ENCODE results near the gene CREB3L4. TPM values are rescaled to one million over a fixed set of nuclear protein-coding genes. Genes with fewer than 3 reads are reported as not detected.
A peak's percentile ranks its signal among the peaks of the same experiment; 100 is the strongest.

The CREB3L4 gene
- total and polyA plus RNA-seq, 2 of the 13 experiments (the other 11 are each of a cell fraction or from before 2014, with no cell fraction given) = 9.9 to 18.7 TPM

DNA sequence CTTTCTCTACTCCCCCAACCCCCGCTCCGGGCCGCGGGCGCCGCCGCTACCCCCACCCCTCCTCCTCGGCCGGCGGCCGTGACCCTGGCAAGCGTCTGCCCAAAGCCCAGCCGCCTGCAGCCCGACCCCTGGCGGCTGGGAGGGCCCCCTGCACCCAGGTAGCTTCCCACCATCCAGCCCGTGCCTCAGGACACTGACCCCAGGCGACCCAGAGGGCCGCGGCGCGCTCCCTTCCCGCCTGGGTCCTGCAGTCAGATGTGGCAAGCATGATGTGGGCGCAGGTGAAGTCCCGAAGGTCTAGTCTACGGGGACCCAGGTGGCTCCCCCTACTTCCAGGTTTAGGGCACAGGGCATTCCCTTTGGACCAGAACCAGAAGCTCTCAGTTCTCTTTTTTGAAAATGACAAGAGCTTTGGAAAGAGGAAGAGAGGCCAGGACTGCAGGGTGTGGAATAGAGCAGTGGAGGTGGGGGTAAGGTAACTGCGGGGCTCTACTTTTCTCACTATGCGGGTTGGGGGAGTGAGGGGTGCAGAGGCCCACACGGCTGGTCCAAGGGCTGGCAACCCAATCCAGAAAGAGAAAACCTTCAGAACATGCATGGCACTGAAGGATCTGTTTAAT lies 21.0 kb upstream of the CREB3L4 start, which contains the start of gene DENND4B (continued):
- TF ChIP-seq, protein P1, sequence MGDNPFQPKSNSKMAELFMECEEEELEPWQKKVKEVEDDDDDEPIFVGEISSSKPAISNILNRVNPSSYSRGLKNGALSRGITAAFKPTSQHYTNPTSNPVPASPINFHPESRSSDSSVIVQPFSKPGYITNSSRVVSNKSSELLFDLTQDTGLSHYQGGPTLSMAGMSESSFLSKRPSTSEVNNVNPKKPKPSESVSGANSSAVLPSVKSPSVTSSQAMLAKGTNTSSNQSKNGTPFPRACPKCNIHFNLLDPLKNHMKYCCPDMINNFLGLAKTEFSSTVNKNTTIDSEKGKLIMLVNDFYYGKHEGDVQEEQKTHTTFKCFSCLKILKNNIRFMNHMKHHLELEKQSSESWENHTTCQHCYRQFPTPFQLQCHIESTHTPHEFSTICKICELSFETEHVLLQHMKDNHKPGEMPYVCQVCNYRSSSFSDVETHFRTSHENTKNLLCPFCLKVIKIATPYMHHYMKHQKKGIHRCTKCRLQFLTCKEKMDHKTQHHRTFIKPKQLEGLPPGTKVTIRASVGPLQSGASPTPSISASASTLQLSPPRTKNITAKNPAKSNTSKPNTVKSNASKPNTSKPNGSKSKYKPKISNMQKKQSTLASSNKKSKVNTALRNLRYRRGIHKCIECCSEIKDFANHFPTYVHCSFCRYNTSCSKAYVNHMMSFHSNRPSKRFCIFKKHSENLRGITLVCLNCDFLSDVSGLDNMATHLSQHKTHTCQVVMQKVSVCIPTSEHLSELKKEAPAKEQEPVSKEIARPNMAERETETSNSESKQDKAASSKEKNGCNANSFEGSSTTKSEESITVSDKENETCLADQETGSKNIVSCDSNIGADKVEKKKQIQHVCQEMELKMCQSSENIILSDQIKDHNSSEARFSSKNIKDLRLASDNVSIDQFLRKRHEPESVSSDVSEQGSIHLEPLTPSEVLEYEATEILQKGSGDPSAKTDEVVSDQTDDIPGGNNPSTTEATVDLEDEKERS (CRISPR knock-in tag; IDR thresholded peaks at IDR 0.05) = 0 out of 2 replicates have a peak, but pooled peaks have one; percentile 31
- TF ChIP-seq CBX5 (CRISPR knock-in tag; IDR thresholded peaks at IDR 0.05; ENCODE audit: borderline replicate concordance) (peak; percentile 37; the same call in 1 of the 2 replicates), SRSF1 (optimal IDR thresholded peaks at IDR 0.05; ENCODE audit: low read depth, low read length) (peak; percentile 24), SAP130 (CRISPR knock-in tag; IDR thresholded peaks at IDR 0.05; ENCODE audit: low read depth) (peak; percentile 68), MED1 (CRISPR knock-in tag; IDR thresholded peaks at IDR 0.05) (peak; percentile 80), ZSCAN21 (CRISPR knock-in tag; IDR thresholded peaks at IDR 0.05; ENCODE audit: borderline replicate concordance) (0 out of 2 replicates have a peak, but pooled peaks have one; percentile 38), ZNF572 (CRISPR knock-in tag; IDR thresholded peaks at IDR 0.05) (0 out of 2 replicates have a peak, but pooled peaks have one; percentile 38), ZNF644 (CRISPR knock-in tag; IDR thresholded peaks at IDR 0.05; ENCODE audit: low read depth) (no peak)
- TF ChIP-seq, protein P2, sequence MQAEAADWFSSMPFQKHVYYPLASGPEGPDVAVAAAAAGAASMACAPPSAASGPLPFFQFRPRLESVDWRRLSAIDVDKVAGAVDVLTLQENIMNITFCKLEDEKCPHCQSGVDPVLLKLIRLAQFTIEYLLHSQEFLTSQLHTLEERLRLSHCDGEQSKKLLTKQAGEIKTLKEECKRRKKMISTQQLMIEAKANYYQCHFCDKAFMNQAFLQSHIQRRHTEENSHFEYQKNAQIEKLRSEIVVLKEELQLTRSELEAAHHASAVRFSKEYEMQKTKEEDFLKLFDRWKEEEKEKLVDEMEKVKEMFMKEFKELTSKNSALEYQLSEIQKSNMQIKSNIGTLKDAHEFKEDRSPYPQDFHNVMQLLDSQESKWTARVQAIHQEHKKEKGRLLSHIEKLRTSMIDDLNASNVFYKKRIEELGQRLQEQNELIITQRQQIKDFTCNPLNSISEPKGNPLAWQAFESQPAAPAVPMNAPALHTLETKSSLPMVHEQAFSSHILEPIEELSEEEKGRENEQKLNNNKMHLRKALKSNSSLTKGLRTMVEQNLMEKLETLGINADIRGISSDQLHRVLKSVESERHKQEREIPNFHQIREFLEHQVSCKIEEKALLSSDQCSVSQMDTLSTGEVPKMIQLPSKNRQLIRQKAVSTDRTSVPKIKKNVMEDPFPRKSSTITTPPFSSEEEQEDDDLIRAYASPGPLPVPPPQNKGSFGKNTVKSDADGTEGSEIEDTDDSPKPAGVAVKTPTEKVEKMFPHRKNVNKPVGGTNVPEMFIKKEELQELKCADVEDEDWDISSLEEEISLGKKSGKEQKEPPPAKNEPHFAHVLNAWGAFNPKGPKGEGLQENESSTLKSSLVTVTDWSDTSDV (CRISPR knock-in tag; IDR thresholded peaks at IDR 0.05) = no peak
- TF ChIP-seq, protein P3, sequence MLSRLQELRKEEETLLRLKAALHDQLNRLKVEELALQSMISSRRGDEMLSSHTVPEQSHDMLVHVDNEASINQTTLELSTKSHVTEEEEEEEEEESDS (CRISPR knock-in tag; IDR thresholded peaks at IDR 0.05; ENCODE audit: borderline replicate concordance) = no peak
- TF ChIP-seq, protein P4, sequence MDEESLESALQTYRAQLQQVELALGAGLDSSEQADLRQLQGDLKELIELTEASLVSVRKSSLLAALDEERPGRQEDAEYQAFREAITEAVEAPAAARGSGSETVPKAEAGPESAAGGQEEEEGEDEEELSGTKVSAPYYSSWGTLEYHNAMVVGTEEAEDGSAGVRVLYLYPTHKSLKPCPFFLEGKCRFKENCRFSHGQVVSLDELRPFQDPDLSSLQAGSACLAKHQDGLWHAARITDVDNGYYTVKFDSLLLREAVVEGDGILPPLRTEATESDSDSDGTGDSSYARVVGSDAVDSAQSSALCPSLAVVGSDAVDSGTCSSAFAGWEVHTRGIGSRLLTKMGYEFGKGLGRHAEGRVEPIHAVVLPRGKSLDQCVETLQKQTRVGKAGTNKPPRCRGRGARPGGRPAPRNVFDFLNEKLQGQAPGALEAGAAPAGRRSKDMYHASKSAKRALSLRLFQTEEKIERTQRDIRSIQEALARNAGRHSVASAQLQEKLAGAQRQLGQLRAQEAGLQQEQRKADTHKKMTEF (CRISPR knock-in tag; IDR thresholded peaks at IDR 0.05) = peak; percentile 22
- TF ChIP-seq, protein P5, sequence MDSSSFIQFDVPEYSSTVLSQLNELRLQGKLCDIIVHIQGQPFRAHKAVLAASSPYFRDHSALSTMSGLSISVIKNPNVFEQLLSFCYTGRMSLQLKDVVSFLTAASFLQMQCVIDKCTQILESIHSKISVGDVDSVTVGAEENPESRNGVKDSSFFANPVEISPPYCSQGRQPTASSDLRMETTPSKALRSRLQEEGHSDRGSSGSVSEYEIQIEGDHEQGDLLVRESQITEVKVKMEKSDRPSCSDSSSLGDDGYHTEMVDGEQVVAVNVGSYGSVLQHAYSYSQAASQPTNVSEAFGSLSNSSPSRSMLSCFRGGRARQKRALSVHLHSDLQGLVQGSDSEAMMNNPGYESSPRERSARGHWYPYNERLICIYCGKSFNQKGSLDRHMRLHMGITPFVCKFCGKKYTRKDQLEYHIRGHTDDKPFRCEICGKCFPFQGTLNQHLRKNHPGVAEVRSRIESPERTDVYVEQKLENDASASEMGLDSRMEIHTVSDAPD (CRISPR knock-in tag; IDR thresholded peaks at IDR 0.05) = 0 out of 2 replicates have a peak, but pooled peaks have one; percentile 9
- TF ChIP-seq, protein P6, sequence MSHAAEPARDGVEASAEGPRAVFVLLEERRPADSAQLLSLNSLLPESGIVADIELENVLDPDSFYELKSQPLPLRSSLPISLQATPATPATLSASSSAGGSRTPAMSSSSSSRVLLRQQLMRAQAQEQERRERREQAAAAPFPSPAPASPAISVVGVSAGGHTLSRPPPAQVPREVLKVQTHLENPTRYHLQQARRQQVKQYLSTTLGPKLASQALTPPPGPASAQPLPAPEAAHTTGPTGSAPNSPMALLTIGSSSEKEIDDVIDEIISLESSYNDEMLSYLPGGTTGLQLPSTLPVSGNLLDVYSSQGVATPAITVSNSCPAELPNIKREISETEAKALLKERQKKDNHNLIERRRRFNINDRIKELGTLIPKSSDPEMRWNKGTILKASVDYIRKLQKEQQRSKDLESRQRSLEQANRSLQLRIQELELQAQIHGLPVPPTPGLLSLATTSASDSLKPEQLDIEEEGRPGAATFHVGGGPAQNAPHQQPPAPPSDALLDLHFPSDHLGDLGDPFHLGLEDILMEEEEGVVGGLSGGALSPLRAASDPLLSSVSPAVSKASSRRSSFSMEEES (CRISPR knock-in tag; IDR thresholded peaks at IDR 0.05) = peak; percentile 44; the same call in 1 of the 2 replicates
- TF ChIP-seq, protein P7, sequence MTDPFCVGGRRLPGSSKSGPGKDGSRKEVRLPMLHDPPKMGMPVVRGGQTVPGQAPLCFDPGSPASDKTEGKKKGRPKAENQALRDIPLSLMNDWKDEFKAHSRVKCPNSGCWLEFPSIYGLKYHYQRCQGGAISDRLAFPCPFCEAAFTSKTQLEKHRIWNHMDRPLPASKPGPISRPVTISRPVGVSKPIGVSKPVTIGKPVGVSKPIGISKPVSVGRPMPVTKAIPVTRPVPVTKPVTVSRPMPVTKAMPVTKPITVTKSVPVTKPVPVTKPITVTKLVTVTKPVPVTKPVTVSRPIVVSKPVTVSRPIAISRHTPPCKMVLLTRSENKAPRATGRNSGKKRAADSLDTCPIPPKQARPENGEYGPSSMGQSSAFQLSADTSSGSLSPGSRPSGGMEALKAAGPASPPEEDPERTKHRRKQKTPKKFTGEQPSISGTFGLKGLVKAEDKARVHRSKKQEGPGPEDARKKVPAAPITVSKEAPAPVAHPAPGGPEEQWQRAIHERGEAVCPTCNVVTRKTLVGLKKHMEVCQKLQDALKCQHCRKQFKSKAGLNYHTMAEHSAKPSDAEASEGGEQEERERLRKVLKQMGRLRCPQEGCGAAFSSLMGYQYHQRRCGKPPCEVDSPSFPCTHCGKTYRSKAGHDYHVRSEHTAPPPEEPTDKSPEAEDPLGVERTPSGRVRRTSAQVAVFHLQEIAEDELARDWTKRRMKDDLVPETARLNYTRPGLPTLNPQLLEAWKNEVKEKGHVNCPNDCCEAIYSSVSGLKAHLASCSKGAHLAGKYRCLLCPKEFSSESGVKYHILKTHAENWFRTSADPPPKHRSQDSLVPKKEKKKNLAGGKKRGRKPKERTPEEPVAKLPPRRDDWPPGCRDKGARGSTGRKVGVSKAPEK (CRISPR knock-in tag; IDR thresholded peaks at IDR 0.05; ENCODE audit: borderline replicate concordance) = no peak

Measured in HepG2 (cell line).